Measurements from ENCODE around the gene RNASE1.

RNASE1 gene

GRCh38 chr14:20807304-20808161 is 4.9 kb upstream of the RNASE1 start:
- DNase-seq (ENCODE audit: low read depth in 2 of 2), result no peak

GRCh38 chr14:20805485-20805884 is 2.8 kb upstream of the RNASE1 start:
- no peak for DNase-seq (ENCODE audit: low read depth in 2 of 2)

GRCh38 chr14:20803223-20803622 is 579 bp upstream of the RNASE1 start:
- DNase-seq (ENCODE audit: low read depth in 2 of 2), result no peak

- no peak for DNase-seq (ENCODE audit: low read depth in 2 of 2)
Observed at GRCh38 chr14:20801726-20802125, 918 bp downstream of the RNASE1 start.

- DNase-seq (ENCODE audit: low read depth in 2 of 2), result no peak
Observed at GRCh38 chr14:20799892-20800544, 2.6 kb downstream of the RNASE1 start.

- DNase-seq (ENCODE audit: low read depth in 2 of 2), result no peak
Observed at GRCh38 chr14:20799456-20799891, 3.2 kb downstream of the RNASE1 start.

GRCh38 chr14:20798932-20799331 is 3.7 kb downstream of the RNASE1 start:
- DNase-seq (ENCODE audit: low read depth in 2 of 2), result no peak

- no peak for DNase-seq (ENCODE audit: low read depth in 2 of 2)
Observed at GRCh38 chr14:20798318-20798717, 4.3 kb downstream of the RNASE1 start.

- no peak for DNase-seq (ENCODE audit: low read depth in 2 of 2)
Observed at GRCh38 chr14:20797164-20797563, 5.5 kb downstream of the RNASE1 start.

GRCh38 chr14:20794644-20795369 is 7.8 kb downstream of the RNASE1 start:
- DNase-seq (ENCODE audit: low read depth in 2 of 2), result no peak

GRCh38 chr14:20792556-20792955 is 10.1 kb downstream of the RNASE1 start:
- no peak for DNase-seq (ENCODE audit: low read depth in 2 of 2)

GRCh38 chr14:20791597-20791996 is 11.0 kb downstream of the RNASE1 start:
- DNase-seq (ENCODE audit: low read depth in 2 of 2), result no peak

- no peak for DNase-seq (ENCODE audit: low read depth in 2 of 2)
Observed at GRCh38 chr14:20791187-20791586, 11.5 kb downstream of the RNASE1 start.

GRCh38 chr14:20790464-20791116 is 12.1 kb downstream of the RNASE1 start:
- DNase-seq (ENCODE audit: low read depth in 2 of 2), result no peak

- no peak for DNase-seq (ENCODE audit: low read depth in 2 of 2)
Observed at GRCh38 chr14:20789230-20789813, 13.3 kb downstream of the RNASE1 start.

GRCh38 chr14:20787025-20787424 is 15.6 kb downstream of the RNASE1 start:
- DNase-seq (ENCODE audit: low read depth in 2 of 2), result no peak

GRCh38 chr14:20782280-20782890 is 20.3 kb downstream of the RNASE1 start:
- DNase-seq (ENCODE audit: low read depth in 2 of 2), result no peak

GRCh38 chr14:20781803-20782202 is 20.8 kb downstream of the RNASE1 start:
- no peak for DNase-seq (ENCODE audit: low read depth in 2 of 2)

GRCh38 chr14:20775901-20776300 is 26.7 kb downstream of the RNASE1 start:
- DNase-seq (ENCODE audit: low read depth in 2 of 2), result no peak

GRCh38 chr14:20775043-20775442 is 27.6 kb downstream of the RNASE1 start:
- no peak for DNase-seq (ENCODE audit: low read depth in 2 of 2)

- DNase-seq (ENCODE audit: low read depth in 2 of 2), result no peak
Observed at GRCh38 chr14:20774258-20774824, 28.3 kb downstream of the RNASE1 start.
